NCI-H1436 (cell line): ENCODE data around the gene DPP6.

Source experiments
- DNase-seq: peaks from one replicate; lab custom pipeline; 2025; lab: John Stamatoyannopoulos, UW

Gene DPP6

DNA sequence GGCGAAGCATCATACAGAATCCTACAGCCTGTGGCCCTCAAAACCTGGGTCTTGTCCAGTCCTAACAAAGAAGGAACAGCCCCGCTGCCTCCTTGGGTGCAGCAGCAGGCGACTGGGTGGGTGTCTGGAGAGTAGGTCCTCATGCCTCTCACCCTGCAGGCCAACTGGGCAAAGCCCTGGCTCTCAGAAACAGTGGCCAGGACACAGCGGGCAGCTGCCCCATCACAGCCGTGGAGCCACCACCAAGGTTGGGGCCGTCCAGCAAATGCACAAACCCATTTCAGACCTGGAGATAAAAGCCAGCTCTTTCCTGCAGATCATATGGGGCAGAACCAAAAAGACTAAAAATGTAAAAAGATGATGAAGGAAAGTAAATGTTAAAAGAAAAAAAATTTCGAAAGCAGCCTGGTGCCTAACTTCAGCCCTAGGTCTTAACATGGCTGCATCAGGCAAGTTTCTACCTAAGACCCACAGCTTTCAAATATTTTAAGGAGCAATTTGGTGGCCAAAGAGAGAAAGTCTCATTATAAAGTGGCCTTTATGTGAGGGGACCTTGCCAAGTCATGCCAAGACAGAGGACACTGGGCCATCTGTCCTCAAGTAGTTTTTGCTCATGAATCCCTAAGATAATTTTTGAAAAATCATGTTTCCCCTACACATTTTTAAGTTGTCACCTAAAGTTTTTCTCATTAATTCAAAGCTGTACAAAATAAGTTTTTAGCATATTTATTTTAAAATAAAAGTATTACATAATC, 808.6 kb downstream of the DPP6 start:
- no peak for DNase-seq

- DNase-seq = no peak
Measured at GRCh38 chr7:154861589-154861988, 809.4 kb downstream of the DPP6 start.

GRCh38 chr7:154862153-154862791, 810.1 kb downstream of the DPP6 start:
- DNase-seq = peak; percentile 32

GRCh38 chr7:154863766-154864522, 811.7 kb downstream of the DPP6 start:
- no peak for DNase-seq

DNA sequence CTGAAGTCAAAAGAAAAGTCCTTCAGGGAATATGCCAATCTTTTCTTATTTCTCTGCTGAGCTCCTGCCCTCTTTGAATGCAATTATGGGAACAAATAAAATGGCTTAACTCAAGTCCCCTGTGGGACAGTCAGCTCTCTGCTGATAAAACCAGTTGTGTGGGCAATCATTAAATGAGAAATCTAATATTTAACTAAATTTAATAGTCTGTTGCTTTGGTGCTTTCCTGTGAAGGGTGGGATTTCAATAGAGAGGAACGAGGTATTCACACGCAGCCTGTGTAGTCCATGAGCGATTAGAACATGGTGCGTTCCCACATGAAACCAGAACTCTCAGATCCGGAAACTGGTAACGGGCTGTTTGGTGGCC, 812.3 kb downstream of the DPP6 start:
- no peak for DNase-seq

DNA sequence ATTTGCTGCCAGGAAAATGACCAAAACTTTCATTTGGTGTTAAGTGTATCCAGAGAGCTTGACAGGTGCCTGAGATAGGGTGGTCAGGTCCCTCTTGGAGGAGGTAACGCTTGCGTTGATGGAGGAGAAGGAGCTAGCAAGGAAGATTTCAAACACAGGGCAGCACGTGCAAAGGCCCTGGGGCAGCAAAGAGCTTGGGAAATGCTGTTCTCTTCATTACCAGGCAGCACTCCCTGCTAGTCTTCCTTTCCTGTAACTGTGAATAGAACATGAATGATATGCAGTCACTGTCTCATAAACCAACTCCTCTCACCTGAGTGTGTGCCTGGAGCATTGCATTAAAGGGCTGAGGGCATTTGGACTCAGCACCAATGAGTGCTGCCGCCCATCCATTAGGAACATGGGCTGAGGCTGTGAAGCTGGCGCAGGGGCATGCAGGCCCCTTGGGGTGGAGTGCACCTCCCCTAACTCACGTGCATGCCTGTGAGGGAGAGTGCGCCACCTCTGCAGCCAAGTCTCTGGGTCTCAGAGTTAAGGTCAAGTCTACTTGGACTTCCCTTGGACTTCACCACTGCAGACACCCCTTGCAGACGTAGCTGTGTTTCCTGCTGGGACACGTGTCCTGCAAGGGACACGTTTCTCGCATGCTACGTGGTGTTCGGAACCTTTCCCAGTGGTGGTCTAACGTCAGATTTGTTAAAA, 813.9 kb downstream of the DPP6 start:
- DNase-seq = no peak

- DNase-seq = no peak
Measured at GRCh38 chr7:154867068-154867467, 814.9 kb downstream of the DPP6 start.

GRCh38 chr7:154868921-154869320, 816.7 kb downstream of the DPP6 start:
- DNase-seq = no peak

GRCh38 chr7:154869436-154869835, 817.2 kb downstream of the DPP6 start:
- no peak for DNase-seq

- DNase-seq = no peak
Measured at GRCh38 chr7:154871507-154871906, 819.3 kb downstream of the DPP6 start.

DNA sequence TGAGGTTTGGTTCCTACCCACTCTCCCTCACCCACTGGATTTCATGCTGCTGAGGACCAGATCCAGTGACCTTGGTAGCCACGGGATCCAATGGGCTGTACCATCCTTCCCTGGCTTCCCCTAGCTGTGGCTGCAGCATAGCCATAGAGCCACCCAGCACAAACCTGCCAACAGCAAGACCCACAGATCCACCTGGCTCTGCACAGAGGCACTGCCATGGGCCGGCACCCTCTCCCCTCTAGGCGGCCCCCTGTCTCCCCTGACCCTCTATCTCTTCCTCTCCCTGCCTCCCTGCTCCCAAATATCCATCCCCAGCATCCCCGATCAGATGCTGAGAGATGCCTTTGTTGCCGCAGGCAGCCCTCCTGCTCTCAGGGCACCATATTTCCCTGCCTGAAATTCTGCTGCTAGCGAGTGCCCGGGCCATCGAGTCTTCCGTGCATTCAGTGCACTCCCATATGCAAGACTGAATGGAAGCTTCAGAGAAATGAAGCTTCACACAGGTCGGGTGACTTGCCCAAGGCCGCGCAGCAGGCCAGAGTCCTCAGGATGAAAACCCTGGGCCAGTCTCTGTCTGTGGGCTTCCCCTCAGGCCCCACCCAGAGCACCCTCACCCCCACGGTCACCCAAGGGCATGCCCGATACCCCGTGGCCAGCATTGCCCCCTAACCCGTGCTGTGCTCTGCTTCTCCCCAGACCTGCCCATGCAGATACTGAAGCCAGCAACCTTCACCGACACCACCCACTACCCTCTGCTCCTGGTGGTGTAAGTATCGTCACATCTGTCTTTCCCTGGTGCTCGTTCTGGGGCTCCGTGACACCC, 819.9 kb downstream of the DPP6 start:
- DNase-seq = no peak

GRCh38 chr7:154872811-154873499, 820.8 kb downstream of the DPP6 start:
- DNase-seq = no peak

DNA sequence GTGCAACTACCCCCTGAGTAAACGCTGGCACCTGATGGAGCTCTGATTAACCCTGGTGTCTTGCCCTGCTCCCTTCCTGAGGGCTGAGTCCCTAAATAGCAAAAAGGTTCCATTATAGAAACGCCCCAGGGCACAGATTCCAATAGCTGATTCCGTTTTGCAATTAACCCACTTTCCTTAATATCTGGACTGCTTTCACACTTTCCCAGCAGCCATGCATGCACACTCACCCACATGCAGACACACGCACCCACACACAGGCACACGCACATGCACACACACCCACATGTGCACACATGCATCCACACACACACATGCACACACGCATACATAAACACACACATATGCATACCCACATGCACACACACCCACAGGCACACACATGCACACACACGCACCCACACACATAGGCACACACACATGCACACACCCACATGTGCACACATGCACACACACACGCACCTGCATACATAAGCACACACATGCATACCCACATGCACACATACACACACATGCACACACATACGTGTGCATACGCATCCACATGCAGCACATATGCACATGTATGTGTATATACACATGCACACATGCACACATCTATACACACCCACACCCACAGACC, 821.4 kb downstream of the DPP6 start:
- DNase-seq = no peak

GRCh38 chr7:154874409-154875113, 822.4 kb downstream of the DPP6 start:
- no peak for DNase-seq

- DNase-seq = no peak
Measured at GRCh38 chr7:154875297-154875696, 823.1 kb downstream of the DPP6 start.

DNA sequence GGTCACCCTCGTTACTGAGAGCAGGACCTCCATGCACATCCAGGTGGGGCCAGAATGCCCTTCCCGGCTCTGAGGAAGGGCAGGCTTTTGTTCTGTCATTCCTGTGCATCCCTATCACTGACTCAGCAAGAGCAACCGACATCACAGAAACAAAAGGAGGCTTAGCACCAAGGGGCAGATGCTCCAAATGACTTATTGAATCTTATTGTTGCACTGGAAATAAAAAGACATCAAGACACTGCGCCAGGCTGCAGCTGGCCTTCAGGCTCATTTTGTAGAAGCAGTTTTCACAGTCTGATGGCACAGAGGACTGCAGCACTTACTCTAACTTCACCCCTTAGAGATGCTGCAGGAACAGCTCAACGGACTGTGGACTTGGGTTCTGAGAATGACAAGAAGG, 824.3 kb downstream of the DPP6 start:
- no peak for DNase-seq

- DNase-seq = no peak
Measured at GRCh38 chr7:154877031-154877430, 824.8 kb downstream of the DPP6 start.

- peak; percentile 35 for DNase-seq
Measured at GRCh38 chr7:154879629-154880028, 827.4 kb downstream of the DPP6 start.

DNA sequence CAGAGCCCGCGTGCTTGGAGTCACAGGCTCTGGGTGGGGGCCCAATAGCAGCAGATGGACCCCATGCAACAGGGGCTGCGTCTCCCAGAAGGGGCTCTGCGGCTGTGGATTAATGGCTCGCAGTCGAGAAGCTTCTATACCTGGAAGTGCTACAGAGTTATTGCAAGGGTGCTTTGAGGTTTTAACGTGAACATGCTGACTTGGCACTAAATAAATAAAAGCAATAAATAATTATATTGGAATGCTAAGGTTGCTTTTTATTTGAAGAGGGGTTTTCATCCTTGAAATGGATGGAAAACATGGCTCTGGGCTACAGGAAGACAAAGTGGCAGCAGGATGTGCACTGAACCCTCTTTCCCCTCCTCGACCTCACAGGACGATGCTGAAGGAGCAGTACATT, 828.3 kb downstream of the DPP6 start:
- DNase-seq = no peak

DNA sequence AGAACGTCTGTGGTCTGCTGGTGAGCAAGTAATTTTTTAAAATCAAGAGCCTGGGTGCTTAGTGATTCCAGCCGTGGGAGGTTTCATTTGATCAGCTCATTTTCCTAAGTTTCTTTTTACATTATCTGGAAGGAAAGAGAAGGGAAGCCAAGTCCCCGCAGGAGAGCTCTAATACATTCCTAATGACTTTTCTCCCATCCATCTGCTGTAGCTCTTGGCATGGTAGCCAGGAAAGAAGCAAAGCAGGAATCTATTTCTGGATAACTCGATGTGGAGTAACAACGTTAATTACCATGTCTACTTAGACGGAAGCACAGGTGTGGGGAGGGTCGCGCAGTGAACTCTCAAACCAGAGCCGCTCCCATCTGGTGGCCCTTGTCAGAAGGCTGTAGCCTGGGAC, 828.8 kb downstream of the DPP6 start:
- no peak for DNase-seq
